OCI-LY7 (cell line): Measurements from ENCODE around the gene VOPP1. TPM values are rescaled to one million over a fixed set of nuclear protein-coding genes. Genes with fewer than 3 reads are reported as not detected.

Experiments used
- BruUV-seq: library from RNA; stranded (reverse); fragments of 400-500 nt; replicated peaks from 2 replicates; lab custom pipeline; 2021; lab: Mats Ljungman, UMichigan
- CTCF ChIA-PET: fragments of 300-600 bp; sonication (Branson Sonifier 250); formaldehyde crosslinking; loops from one replicate; lab custom pipeline; 2022; ENCODE audit warnings: antibody characterized with exemption; ENCODE audit not compliant: unreplicated experiment; lab: Charles Lee
- POLR2A ChIA-PET: fragments of 300-600 bp; sonication (Branson Sonifier 250); formaldehyde crosslinking; loops from one replicate; lab custom pipeline; 2022; ENCODE audit warnings: antibody characterized with exemption; lab: Charles Lee
- DNase-seq: peaks from one replicate; pipeline ENCODE4 v3.0.0-alpha.2; 2015; ENCODE audit warnings: low spot score
- H2AFZ ChIP-seq: fragments of 200-600 bp; sonication (generic), shearing (Covaris generic); 2 replicates; pipeline ENCODE4 v1.6.1; 2014; ENCODE audit warnings: mild to moderate bottlenecking, antibody characterized with exemption, low read length, moderate library complexity
- H3K27ac ChIP-seq: fragments of 200-600 bp; sonication (generic); 2 replicates; pipeline ENCODE4 v1.5.1; 2014; ENCODE audit warnings: mixed run types, low read depth, mild to moderate bottlenecking, moderate library complexity, low read length, inconsistent platforms; ENCODE audit not compliant: poor library complexity, severe bottlenecking
- H3K36me3 ChIP-seq: fragments of 200-600 bp; sonication (generic); 2 replicates; pipeline ENCODE4 v1.6.1; 2014; ENCODE audit warnings: mild to moderate bottlenecking, antibody characterized with exemption, low read length, moderate library complexity, mixed read lengths; ENCODE audit not compliant: insufficient read depth
- H3K4me1 ChIP-seq: fragments of 200-600 bp; sonication (generic); 2 replicates; pipeline ENCODE4 v1.5.1; 2014; ENCODE audit warnings: mild to moderate bottlenecking, low read length; ENCODE audit not compliant: insufficient read depth, poor library complexity, severe bottlenecking
- H3K4me2 ChIP-seq: fragments of 200-600 bp; sonication (generic); 2 replicates; pipeline ENCODE4 v1.6.1; 2014; ENCODE audit warnings: mild to moderate bottlenecking, low read length
- H3K4me3 ChIP-seq: fragments of 200-600 bp; sonication (generic); 2 replicates; pipeline ENCODE4 v1.5.1; 2014; ENCODE audit warnings: mild to moderate bottlenecking, low read depth, low read length; ENCODE audit not compliant: poor library complexity, severe bottlenecking
- H3K79me2 ChIP-seq: fragments of 200-600 bp; sonication (generic); 2 replicates; pipeline ENCODE4 v1.6.1; 2016; ENCODE audit warnings: low read depth, mild to moderate bottlenecking, low read length, moderate library complexity, mixed read lengths; ENCODE audit not compliant: insufficient read depth
- H3K9me2 ChIP-seq: fragments of 200-600 bp; sonication (generic); 2 replicates; pipeline ENCODE4 v1.6.1; 2016; ENCODE audit warnings: mild to moderate bottlenecking, low read length, mixed read lengths; ENCODE audit not compliant: insufficient read depth
- H3K9me3 ChIP-seq: fragments of 200-600 bp; sonication (generic); 2 replicates; pipeline ENCODE4 v1.6.1; 2014; ENCODE audit warnings: mild to moderate bottlenecking, mixed run types, low read length, mixed read lengths
- H4K20me1 ChIP-seq: fragments of 200-600 bp; sonication (generic); 2 replicates; pipeline ENCODE4 v1.6.1; 2014; ENCODE audit warnings: mild to moderate bottlenecking, antibody characterized with exemption, low read length, moderate library complexity, mixed read lengths; ENCODE audit not compliant: insufficient read depth
- CTCF ChIP-seq: fragments of 200-600 bp; sonication (generic); conservative IDR thresholded peaks from 2 replicates; pipeline ENCODE4 v1.5.1; 2014; ENCODE audit warnings: mild to moderate bottlenecking, antibody characterized with exemption, low read length, moderate library complexity, mixed read lengths
- EZH2phosphoT487 ChIP-seq: fragments of 200-600 bp; sonication (generic); IDR thresholded peaks from 2 replicates; pipeline ENCODE4 v1.6.1; 2018; ENCODE audit warnings: low read depth, borderline replicate concordance, mild to moderate bottlenecking, mixed run types, antibody characterized with exemption, low read length, moderate library complexity, mixed read lengths
- intact Hi-C: fragments of 100-400 bp; cut with micrococcal nuclease; formaldehyde crosslinking; loops from one replicate; pipeline ENCODE4 v1.10.0; 2022; ENCODE audit not compliant: unreplicated experiment
- total RNA-seq, 2 experiments: library from RNA; depleted of rRNA in 1 of 2; stranded (reverse); fragments of >200 nt in 1 of 2; shearing (Covaris generic) in 1 of 2; gene quantifications; 2 replicates each; pipeline ENCODE4 v1.2.3, GENCODE V29; 2014 to 2022

The VOPP1 gene
- total RNA-seq, 2 experiments from 2014 or later = 68.8 to 72.1 TPM

- TF ChIP-seq CTCF (no peak), EZH2phosphoT487 (no peak)
- Histone ChIP-seq H3K9me3 (no peaks in the 10 kb centered on the region), H3K27ac (no peak overlapping the region), H3K36me3 (peaks cover 25% of the 10 kb centered on the region), H3K79me2 (peaks cover 98% of the 10 kb centered on the region), H3K4me1 (peaks cover 40% of the 10 kb centered on the region), H3K4me3 (no peak overlapping the region), H3K4me2 (no peak overlapping the region), H2AFZ (no peak overlapping the region), H3K9me2 (no peaks in the 10 kb centered on the region), H4K20me1 (peaks cover 35% of the 10 kb centered on the region)
- POLR2A ChIA-PET = interaction anchor here (0.6 to 2.7 kb wide), 4 partner anchors 9 to 87 kb away, joined by 3 to 15 read pairs (median 6); no protein-coding TSS in a partner anchor
- intact Hi-C loops = no loop called here
- DNase-seq = no peak
- CTCF ChIA-PET = interaction anchor here (1.4 kb wide), 1 partner anchor 11 kb away, joined by 4 read pairs; no protein-coding TSS in a partner anchor
- BruUV-seq = no TSS peak
Observed at GRCh38 chr7:55545496-55545895, 26.8 kb downstream of the VOPP1 start.

- intact Hi-C loops = no loop called here
- Histone ChIP-seq H3K4me1 (peaks cover 43% of the 10 kb centered on the region), H2AFZ (no peak overlapping the region), H3K36me3 (peaks cover 22% of the 10 kb centered on the region), H4K20me1 (peaks cover 12% of the 10 kb centered on the region; the same call in 1 of the 2 replicates), H3K9me3 (no peaks in the 10 kb centered on the region), H3K79me2 (peaks cover 92% of the 10 kb centered on the region; the same call in 1 of the 2 replicates), H3K27ac (no peak overlapping the region), H3K4me3 (no peak overlapping the region), H3K4me2 (no peak overlapping the region), H3K9me2 (no peaks in the 10 kb centered on the region)
- TF ChIP-seq EZH2phosphoT487 = no peak
- no peak for TF ChIP-seq CTCF
- BruUV-seq = no TSS peak
- POLR2A ChIA-PET = interaction anchor here (1.7 kb wide), 1 partner anchor 38 kb away, joined by 3 read pairs; no protein-coding TSS in a partner anchor
- no peak for DNase-seq
- CTCF ChIA-PET = no interaction called here
Observed at GRCh38 chr7:55540226-55540858, 32.0 kb downstream of the VOPP1 start.

GRCh38 chr7:55539380-55539779, 32.9 kb downstream of the VOPP1 start:
- BruUV-seq = no TSS peak
- H3K79me2 ChIP-seq = peaks cover 82% of the 10 kb centered on the region; the same call in 1 of the 2 replicates
- peak overlapping the region; percentile 13; the same call in 1 of the 2 replicates for H3K4me2 ChIP-seq
- ChIA-PET CTCF (interaction anchor here (1.0 kb wide), 1 partner anchor 15 kb away, joined by 3 read pairs; no protein-coding TSS in a partner anchor), POLR2A (interaction anchor here (1.6 to 1.8 kb wide), 3 partner anchors 19 to 37 kb away, joined by 3 to 6 read pairs (median 5); no protein-coding TSS in a partner anchor)
- intact Hi-C loops = loop anchor here (10.0 kb wide), 1 partner anchor 175 kb away; the partner anchor contains the start of gene LANCL2
- peaks cover 52% of the 10 kb centered on the region for H3K4me1 ChIP-seq
- H3K36me3 ChIP-seq = peaks cover 16% of the 10 kb centered on the region
- no peak overlapping the region for H2AFZ ChIP-seq
- DNase-seq = no peak
- TF ChIP-seq CTCF = no peak
- no peak for TF ChIP-seq EZH2phosphoT487
- no peaks in the 10 kb centered on the region for H3K9me3 ChIP-seq
- H4K20me1 ChIP-seq = peaks cover 7% of the 10 kb centered on the region; the same call in 1 of the 2 replicates
- no peaks in the 10 kb centered on the region for H3K9me2 ChIP-seq
- no peak overlapping the region for H3K27ac ChIP-seq
- H3K4me3 ChIP-seq = no peak overlapping the region
